ENCODE measurements around the gene ZFP57. TPM values are rescaled to one million over a fixed set of nuclear protein-coding genes. Genes with fewer than 3 reads are reported as not detected.
A peak's percentile ranks its signal among the peaks of the same experiment; 100 is the strongest.

ZFP57 gene
- total and polyA plus RNA-seq, 2 of the 13 experiments (the other 11 are each of a cell fraction or from before 2014, with no cell fraction given), result not detected

DNA sequence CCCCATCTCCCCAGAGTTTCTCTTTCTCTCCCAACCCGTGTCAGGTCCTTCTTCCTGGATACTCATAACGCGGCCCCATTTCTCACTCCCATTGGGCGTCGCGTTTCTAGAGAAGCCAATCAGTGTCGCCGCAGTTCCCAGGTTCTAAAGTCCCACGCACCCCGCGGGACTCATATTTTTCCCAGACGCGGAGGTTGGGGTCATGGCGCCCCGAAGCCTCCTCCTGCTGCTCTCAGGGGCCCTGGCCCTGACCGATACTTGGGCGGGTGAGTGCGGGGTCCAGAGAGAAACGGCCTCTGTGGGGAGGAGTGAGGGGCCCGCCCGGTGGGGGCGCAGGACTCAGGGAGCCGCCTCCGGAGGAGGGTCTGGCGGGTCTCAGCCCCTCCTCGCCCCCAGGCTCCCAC, 42.3 kb upstream of the ZFP57 start, which contains the start of gene HLA-F (continued):
- TF ChIP-seq POGK (CRISPR knock-in tag; conservative IDR thresholded peaks at IDR 0.05) (0 out of 2 replicates have a peak, but pooled peaks have one; percentile 22), ZFY (CRISPR knock-in tag; IDR thresholded peaks at IDR 0.05) (peak; percentile 22; the same call in 1 of the 2 replicates), AHDC1 (CRISPR knock-in tag; IDR thresholded peaks at IDR 0.05; ENCODE audit: borderline replicate concordance) (no peak), NFKBIZ (CRISPR knock-in tag; IDR thresholded peaks at IDR 0.05) (no peak), ZNF280B (CRISPR knock-in tag; IDR thresholded peaks at IDR 0.05; ENCODE audit: borderline replicate concordance) (0 out of 2 replicates have a peak, but pooled peaks have one; percentile 64), RBM39 (IDR thresholded peaks at IDR 0.05; ENCODE audit: low read depth, low read length, poor library complexity, severe bottlenecking) (no peak), ELF4 (CRISPR knock-in tag; IDR thresholded peaks at IDR 0.05; ENCODE audit: borderline replicate concordance) (no peak)
- TF ChIP-seq, protein P1, sequence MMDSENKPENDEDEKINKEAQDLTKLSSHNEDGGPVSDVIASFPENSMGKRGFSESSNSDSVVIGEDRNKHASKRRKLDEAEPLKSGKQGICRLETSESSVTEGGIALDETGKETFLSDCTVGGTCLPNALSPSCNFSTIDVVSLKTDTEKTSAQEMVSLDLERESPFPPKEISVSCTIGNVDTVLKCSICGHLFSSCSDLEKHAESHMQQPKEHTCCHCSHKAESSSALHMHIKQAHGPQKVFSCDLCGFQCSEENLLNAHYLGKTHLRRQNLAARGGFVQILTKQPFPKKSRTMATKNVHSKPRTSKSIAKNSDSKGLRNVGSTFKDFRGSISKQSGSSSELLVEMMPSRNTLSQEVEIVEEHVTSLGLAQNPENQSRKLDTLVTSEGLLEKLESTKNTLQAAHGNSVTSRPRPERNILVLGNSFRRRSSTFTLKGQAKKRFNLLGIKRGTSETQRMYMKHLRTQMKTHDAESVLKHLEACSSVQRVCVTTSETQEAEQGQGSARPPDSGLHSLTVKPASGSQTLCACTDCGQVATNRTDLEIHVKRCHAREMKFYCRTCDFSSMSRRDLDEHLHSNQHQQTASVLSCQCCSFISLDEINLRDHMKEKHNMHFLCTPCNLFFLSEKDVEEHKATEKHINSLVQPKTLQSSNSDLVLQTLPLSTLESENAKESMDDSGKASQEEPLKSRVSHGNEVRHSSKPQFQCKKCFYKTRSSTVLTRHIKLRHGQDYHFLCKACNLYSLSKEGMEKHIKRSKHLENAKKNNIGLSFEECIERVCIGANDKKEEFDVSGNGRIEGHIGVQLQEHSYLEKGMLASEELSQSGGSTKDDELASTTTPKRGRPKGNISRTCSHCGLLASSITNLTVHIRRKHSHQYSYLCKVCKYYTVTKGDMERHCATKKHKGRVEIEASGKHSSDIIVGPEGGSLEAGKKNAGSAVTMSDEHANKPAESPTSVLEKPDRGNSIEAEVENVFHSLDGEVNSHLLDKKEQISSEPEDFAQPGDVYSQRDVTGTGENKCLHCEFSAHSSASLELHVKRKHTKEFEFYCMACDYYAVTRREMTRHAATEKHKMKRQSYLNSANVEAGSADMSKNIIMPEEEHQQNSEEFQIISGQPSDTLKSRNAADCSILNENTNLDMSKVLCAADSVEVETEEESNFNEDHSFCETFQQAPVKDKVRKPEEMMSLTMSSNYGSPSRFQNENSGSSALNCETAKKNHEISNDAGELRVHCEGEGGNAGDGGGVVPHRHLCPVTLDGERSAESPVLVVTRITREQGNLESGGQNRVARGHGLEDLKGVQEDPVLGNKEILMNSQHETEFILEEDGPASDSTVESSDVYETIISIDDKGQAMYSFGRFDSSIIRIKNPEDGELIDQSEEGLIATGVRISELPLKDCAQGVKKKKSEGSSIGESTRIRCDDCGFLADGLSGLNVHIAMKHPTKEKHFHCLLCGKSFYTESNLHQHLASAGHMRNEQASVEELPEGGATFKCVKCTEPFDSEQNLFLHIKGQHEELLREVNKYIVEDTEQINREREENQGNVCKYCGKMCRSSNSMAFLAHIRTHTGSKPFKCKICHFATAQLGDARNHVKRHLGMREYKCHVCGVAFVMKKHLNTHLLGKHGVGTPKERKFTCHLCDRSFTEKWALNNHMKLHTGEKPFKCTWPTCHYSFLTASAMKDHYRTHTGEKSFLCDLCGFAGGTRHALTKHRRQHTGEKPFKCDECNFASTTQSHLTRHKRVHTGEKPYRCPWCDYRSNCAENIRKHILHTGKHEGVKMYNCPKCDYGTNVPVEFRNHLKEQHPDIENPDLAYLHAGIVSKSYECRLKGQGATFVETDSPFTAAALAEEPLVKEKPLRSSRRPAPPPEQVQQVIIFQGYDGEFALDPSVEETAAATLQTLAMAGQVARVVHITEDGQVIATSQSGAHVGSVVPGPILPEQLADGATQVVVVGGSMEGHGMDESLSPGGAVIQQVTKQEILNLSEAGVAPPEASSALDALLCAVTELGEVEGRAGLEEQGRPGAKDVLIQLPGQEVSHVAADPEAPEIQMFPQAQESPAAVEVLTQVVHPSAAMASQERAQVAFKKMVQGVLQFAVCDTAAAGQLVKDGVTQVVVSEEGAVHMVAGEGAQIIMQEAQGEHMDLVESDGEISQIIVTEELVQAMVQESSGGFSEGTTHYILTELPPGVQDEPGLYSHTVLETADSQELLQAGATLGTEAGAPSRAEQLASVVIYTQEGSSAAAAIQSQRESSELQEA (CRISPR knock-in tag; IDR thresholded peaks at IDR 0.05; ENCODE audit: not compliant biosample characterization), result peak; percentile 38
- TF ChIP-seq, protein P2, sequence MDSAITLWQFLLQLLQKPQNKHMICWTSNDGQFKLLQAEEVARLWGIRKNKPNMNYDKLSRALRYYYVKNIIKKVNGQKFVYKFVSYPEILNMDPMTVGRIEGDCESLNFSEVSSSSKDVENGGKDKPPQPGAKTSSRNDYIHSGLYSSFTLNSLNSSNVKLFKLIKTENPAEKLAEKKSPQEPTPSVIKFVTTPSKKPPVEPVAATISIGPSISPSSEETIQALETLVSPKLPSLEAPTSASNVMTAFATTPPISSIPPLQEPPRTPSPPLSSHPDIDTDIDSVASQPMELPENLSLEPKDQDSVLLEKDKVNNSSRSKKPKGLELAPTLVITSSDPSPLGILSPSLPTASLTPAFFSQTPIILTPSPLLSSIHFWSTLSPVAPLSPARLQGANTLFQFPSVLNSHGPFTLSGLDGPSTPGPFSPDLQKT (CRISPR knock-in tag; IDR thresholded peaks at IDR 0.05; ENCODE audit: borderline replicate concordance), result no peak
